ENCODE data around the gene DCTN3. TPM values are rescaled to one million over a fixed set of nuclear protein-coding genes. Genes with fewer than 3 reads are reported as not detected.
A peak's percentile ranks its signal among the peaks of the same experiment; 100 is the strongest.

Gene DCTN3
- total and polyA plus RNA-seq, 10 of the 15 experiments (the other 5 are each of a cell fraction or from before 2014, with no cell fraction given) = 19.0 to 120 (median 71.8) TPM

GRCh38 chr9:34646211-34647083 lies 26.2 kb upstream of the DCTN3 start, which contains the start of gene GALT (continued):
- TF ChIP-seq ESRRA (IDR thresholded peaks at IDR 0.05; ENCODE audit: low read length) = no peak
- TF ChIP-seq ZNF384 (IDR thresholded peaks at IDR 0.05; ENCODE audit: borderline replicate concordance, low read depth, low read length) = no peak
- no peak for TF ChIP-seq TARDBP (IDR thresholded peaks at IDR 0.05; ENCODE audit: borderline replicate concordance)
- no peak; the same call in 1 of the 2 replicates for TF ChIP-seq ZBTB40 (IDR thresholded peaks at IDR 0.05; ENCODE audit: borderline replicate concordance)
- no peak for TF ChIP-seq FOXM1 (IDR thresholded peaks at IDR 0.05; ENCODE audit: low read depth, low read length)
- TF ChIP-seq MYB (IDR thresholded peaks at IDR 0.05; ENCODE audit: borderline replicate concordance, low read depth, low read length) = no peak
- TF ChIP-seq SP1 (IDR thresholded peaks at IDR 0.05; ENCODE audit: low read depth, low read length) = peak; percentile 61
- no peak for TF ChIP-seq CEBPZ (IDR thresholded peaks at IDR 0.05; ENCODE audit: low read depth, low read length)
- TF ChIP-seq HSF1 (IDR thresholded peaks at IDR 0.05; ENCODE audit: low read depth, low read length) = no peak
- peak; percentile 77 for TF ChIP-seq NBN (IDR thresholded peaks at IDR 0.05)
- no peak for TF ChIP-seq STAT1 (conservative IDR thresholded peaks at IDR 0.05)
- no peak for TF ChIP-seq E2F8 (IDR thresholded peaks at IDR 0.05; ENCODE audit: low read depth, partially characterized antibody)
- no peak for TF ChIP-seq CHD1 (IDR thresholded peaks at IDR 0.05; ENCODE audit: low read depth, low read length)

Measured in GM12878 (cell line).